ENCODE results near the gene NDC80.

Gene NDC80

DNA sequence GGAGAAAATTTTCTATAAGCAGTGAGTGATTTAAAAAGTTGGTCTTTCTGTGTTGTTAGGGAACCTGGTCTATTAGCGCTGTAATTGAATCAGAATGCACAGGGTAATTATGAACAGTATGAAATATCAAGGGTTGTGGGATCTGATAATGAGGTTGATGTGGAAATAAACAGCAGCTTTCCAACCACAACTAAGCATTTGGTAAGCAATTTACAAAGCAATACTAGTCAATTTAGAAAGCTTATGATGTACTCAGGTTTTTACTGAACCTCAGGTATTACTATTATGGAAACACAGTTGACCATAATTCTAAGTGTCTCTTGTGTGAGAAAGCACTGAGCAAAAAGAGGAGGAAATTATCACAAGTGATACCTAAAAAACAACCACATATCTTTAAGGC is 73.2 kb downstream of the NDC80 start (continued):
- no peak for TF ChIP-seq ZNF280C (tag by site-specific recombination; IDR thresholded peaks at IDR 0.05)
- no peak for TF ChIP-seq ZNF23 (tag by site-specific recombination; IDR thresholded peaks at IDR 0.05; ENCODE audit: borderline replicate concordance)
- TF ChIP-seq ZNF560 (tag by site-specific recombination; IDR thresholded peaks at IDR 0.05; ENCODE audit: borderline replicate concordance) = no peak
- TF ChIP-seq GFI1B (tag by site-specific recombination; IDR thresholded peaks at IDR 0.05) = no peak
- TF ChIP-seq ZBTB21 (tag by site-specific recombination; IDR thresholded peaks at IDR 0.05) = no peak
- TF ChIP-seq HOXD13 (CRISPR knock-in tag; IDR thresholded peaks at IDR 0.05; ENCODE audit: borderline replicate concordance) = no peak
- TF ChIP-seq KLF17 (tag by site-specific recombination; IDR thresholded peaks at IDR 0.05) = no peak
- no peak for TF ChIP-seq SCRT1 (tag by site-specific recombination; IDR thresholded peaks at IDR 0.05; ENCODE audit: borderline replicate concordance)
- no peak for TF ChIP-seq ZNF558 (tag by site-specific recombination; IDR thresholded peaks at IDR 0.05)
- no peak for TF ChIP-seq ZSCAN30 (tag by site-specific recombination; IDR thresholded peaks at IDR 0.05)
- TF ChIP-seq ZNF184 (tag by site-specific recombination; IDR thresholded peaks at IDR 0.05) = no peak

- no peak overlapping the region for H3K27ac ChIP-seq (ENCODE audit: extremely low read depth, low read depth, low read length)
- no peaks in the 10 kb centered on the region; the same call in 1 of the 2 replicates for H3K4me1 ChIP-seq (ENCODE audit: control insufficient read depth, insufficient read depth, low read length)
- H3K36me3 ChIP-seq (ENCODE audit: control insufficient read depth in 2 of 2, insufficient read depth in 1 of 2, low read length in 2 of 2) = no peaks in the 10 kb centered on the region
- no peak overlapping the region for H3K4me3 ChIP-seq (ENCODE audit: low read depth, low read length)
- no peaks in the 10 kb centered on the region for H3K9me3 ChIP-seq (ENCODE audit: control insufficient read depth, insufficient read depth, low read depth, low read length)
- POLR2A ChIA-PET = interaction anchor here (0.7 kb wide), 1 partner anchor 654 kb away, joined by 10 read pairs; no protein-coding TSS in a partner anchor
- CTCF ChIA-PET = interaction anchor here (0.5 kb wide), 1 partner anchor 453 kb away, joined by 3 read pairs; no protein-coding TSS in a partner anchor
- no peak for TF ChIP-seq ZNF837 (tag by site-specific recombination; IDR thresholded peaks at IDR 0.05)
- no peak for TF ChIP-seq ZSCAN5A (tag by site-specific recombination; IDR thresholded peaks at IDR 0.05)
- TF ChIP-seq, protein P1, sequence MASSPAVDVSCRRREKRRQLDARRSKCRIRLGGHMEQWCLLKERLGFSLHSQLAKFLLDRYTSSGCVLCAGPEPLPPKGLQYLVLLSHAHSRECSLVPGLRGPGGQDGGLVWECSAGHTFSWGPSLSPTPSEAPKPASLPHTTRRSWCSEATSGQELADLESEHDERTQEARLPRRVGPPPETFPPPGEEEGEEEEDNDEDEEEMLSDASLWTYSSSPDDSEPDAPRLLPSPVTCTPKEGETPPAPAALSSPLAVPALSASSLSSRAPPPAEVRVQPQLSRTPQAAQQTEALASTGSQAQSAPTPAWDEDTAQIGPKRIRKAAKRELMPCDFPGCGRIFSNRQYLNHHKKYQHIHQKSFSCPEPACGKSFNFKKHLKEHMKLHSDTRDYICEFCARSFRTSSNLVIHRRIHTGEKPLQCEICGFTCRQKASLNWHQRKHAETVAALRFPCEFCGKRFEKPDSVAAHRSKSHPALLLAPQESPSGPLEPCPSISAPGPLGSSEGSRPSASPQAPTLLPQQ (tag by site-specific recombination; IDR thresholded peaks at IDR 0.05) = no peak
- no peak for TF ChIP-seq SP7 (tag by site-specific recombination; IDR thresholded peaks at IDR 0.05)
- no peak for TF ChIP-seq ZNF335 (tag by site-specific recombination; conservative IDR thresholded peaks at IDR 0.05)
- TF ChIP-seq ZNF629 (tag by site-specific recombination; IDR thresholded peaks at IDR 0.05) = no peak
- TF ChIP-seq ZNF121 (tag by site-specific recombination; IDR thresholded peaks at IDR 0.05) = no peak
- TF ChIP-seq ZNF266 (tag by site-specific recombination; IDR thresholded peaks at IDR 0.05; ENCODE audit: low read depth) = no peak
- no peak for TF ChIP-seq ZNF169 (tag by site-specific recombination; IDR thresholded peaks at IDR 0.05)
- TF ChIP-seq SETDB1 (IDR thresholded peaks at IDR 0.05; ENCODE audit: insufficient read length, low read length) = no peak
- no peak for TF ChIP-seq OSR2 (tag by site-specific recombination; IDR thresholded peaks at IDR 0.05)
- TF ChIP-seq YY2 (tag by site-specific recombination; IDR thresholded peaks at IDR 0.05) = no peak
- no peak for TF ChIP-seq KLF10 (tag by site-specific recombination; IDR thresholded peaks at IDR 0.05)
- TF ChIP-seq ZBTB1 (tag by site-specific recombination; IDR thresholded peaks at IDR 0.05) = no peak
- TF ChIP-seq ZNF221 (tag by site-specific recombination; IDR thresholded peaks at IDR 0.05; ENCODE audit: borderline replicate concordance) = no peak
- TF ChIP-seq ZBTB6 (tag by site-specific recombination; IDR thresholded peaks at IDR 0.05) = no peak
- TF ChIP-seq ZNF658 (tag by site-specific recombination; IDR thresholded peaks at IDR 0.05) = no peak
- TF ChIP-seq ZNF529 (tag by site-specific recombination; IDR thresholded peaks at IDR 0.05; ENCODE audit: insufficient replicate concordance) = no peak
- TF ChIP-seq RBAK (tag by site-specific recombination; IDR thresholded peaks at IDR 0.05) = no peak
- no peak for TF ChIP-seq ZNF404 (tag by site-specific recombination; IDR thresholded peaks at IDR 0.05)
These were observed 80.6 kb downstream of the NDC80 start for GRCh38 chr18:2651981-2652380.
